Measurements from ENCODE around the gene RRAGB. TPM values are rescaled to one million over a fixed set of nuclear protein-coding genes. Genes with fewer than 3 reads are reported as not detected.
"Not testable (repeated sequence)": the region's sequence is repeated elsewhere in the genome, so short reads cannot be mapped to it uniquely, and the experiment has no call there.

RRAGB gene
- total RNA-seq, 1 donor from 2014 or later = 24.3 TPM

- DNase-seq = not testable (repeated sequence)
Observed at GRCh38 chrX:55774419-55774818, 56.9 kb downstream of the RRAGB start.

- no peak for DNase-seq
Observed at GRCh38 chrX:55777596-55777995, 60.0 kb downstream of the RRAGB start.

GRCh38 chrX:55778322-55778721, 60.8 kb downstream of the RRAGB start:
- no peak for DNase-seq

GRCh38 chrX:55783723-55784122, 66.2 kb downstream of the RRAGB start:
- no peak for DNase-seq

GRCh38 chrX:55787063-55787462, 69.5 kb downstream of the RRAGB start:
- DNase-seq = no peak

GRCh38 chrX:55787727-55788126, 70.2 kb downstream of the RRAGB start:
- DNase-seq = no peak

GRCh38 chrX:55794405-55794804, 76.9 kb downstream of the RRAGB start:
- DNase-seq = no peak

- DNase-seq = no peak
Observed at GRCh38 chrX:55796496-55796895, 78.9 kb downstream of the RRAGB start.

GRCh38 chrX:55801811-55802210, 84.3 kb downstream of the RRAGB start:
- no peak for DNase-seq

Other genes starting within 250 kb of the RRAGB start
- 1.2 and 1.9 TPM in 2 replicates for gene USP51, start 227.9 kb upstream of the RRAGB start, total RNA-seq
- gene FOXR2, start 94.3 kb upstream of the RRAGB start, total RNA-seq = not detected in 2 replicates